Lower leg skin (tissue), 3 donors: ENCODE results near the gene PNMA6E.

Experiments used
- POLR2A ChIP-seq, 2 donors: fragments of 450-650 bp; IDR thresholded peaks; one replicate each; pipeline ENCODE4 v1.6.1; 2016 to 2017; ENCODE audit warnings: antibody characterized with exemption in 2 of 2, mild to moderate bottlenecking in 1 of 2, moderate library complexity in 1 of 2
- TF ChIP-seq, protein P1 (sequence below), 3 donors: fragments of 450-650 bp; IDR thresholded peaks; one replicate each; pipeline ENCODE4 v1.5.1; 2016; ENCODE audit warnings: antibody characterized with exemption in 3 of 3, mild to moderate bottlenecking in 3 of 3, moderate library complexity in 2 of 3

DNA sequence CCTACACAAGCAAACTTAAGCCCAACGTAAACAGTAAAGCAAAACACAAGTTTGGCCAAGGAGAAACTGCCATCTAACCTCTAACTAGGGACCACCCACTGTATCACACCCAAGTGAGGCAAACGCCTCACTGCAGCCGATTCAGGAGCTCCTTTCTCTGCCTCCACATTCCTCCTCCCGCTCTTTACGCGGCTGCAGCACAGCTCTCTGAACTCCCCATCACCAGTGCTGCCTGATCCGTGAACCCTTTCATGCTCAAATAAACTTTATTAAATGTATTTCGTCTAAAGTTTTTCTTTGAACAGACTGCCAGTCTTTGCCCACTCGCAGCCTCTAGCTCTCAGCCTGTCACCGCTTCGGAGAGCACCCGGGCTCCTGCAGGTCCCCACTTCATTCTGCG lies 6.5 kb downstream of the PNMA6E start:
- TF ChIP-seq, protein P1, sequence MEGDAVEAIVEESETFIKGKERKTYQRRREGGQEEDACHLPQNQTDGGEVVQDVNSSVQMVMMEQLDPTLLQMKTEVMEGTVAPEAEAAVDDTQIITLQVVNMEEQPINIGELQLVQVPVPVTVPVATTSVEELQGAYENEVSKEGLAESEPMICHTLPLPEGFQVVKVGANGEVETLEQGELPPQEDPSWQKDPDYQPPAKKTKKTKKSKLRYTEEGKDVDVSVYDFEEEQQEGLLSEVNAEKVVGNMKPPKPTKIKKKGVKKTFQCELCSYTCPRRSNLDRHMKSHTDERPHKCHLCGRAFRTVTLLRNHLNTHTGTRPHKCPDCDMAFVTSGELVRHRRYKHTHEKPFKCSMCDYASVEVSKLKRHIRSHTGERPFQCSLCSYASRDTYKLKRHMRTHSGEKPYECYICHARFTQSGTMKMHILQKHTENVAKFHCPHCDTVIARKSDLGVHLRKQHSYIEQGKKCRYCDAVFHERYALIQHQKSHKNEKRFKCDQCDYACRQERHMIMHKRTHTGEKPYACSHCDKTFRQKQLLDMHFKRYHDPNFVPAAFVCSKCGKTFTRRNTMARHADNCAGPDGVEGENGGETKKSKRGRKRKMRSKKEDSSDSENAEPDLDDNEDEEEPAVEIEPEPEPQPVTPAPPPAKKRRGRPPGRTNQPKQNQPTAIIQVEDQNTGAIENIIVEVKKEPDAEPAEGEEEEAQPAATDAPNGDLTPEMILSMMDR (IDR thresholded peaks at IDR 0.05) = no peak
- no peak for TF ChIP-seq POLR2A (IDR thresholded peaks at IDR 0.05)
